Right hindlimb (tissue), 1 donor: Measurements from ENCODE around the gene CPEB1.
"Not testable (repeated sequence)": the region's sequence is repeated elsewhere in the genome, so short reads cannot be mapped to it uniquely, and the experiment has no call there.

Experiments
- DNase-seq: peaks from one replicate; pipeline ENCODE4 v3.0.0-alpha.2; 2018

CPEB1 gene

GRCh38 chr15:82502700-82503339, 144.3 kb downstream of the CPEB1 start:
- not testable (repeated sequence) for DNase-seq

GRCh38 chr15:82500772-82501171, 146.4 kb downstream of the CPEB1 start:
- DNase-seq, result not testable (repeated sequence)

- DNase-seq, result not testable (repeated sequence)
Observed at GRCh38 chr15:82497978-82498377, 149.2 kb downstream of the CPEB1 start.
